NB4 (cell line): ENCODE results near the gene FLNC.

ENCODE experiments used
- DNase-seq: peaks from one replicate; pipeline ENCODE4 v3.0.0; 2010; ENCODE audit warnings: low read depth
- H3K4me3 ChIP-seq: one replicate; pipeline ENCODE4 v1.5.1; 2011; ENCODE audit warnings: mild to moderate bottlenecking, low read depth, low read length, moderate library complexity
- MYC ChIP-seq: IDR thresholded peaks from 2 replicates; pipeline ENCODE4 v1.6.1; 2011; ENCODE audit warnings: low read depth, low read length
- POLR2A ChIP-seq: IDR thresholded peaks from 2 replicates; pipeline ENCODE4 v1.6.1; 2011; ENCODE audit warnings: mild to moderate bottlenecking; ENCODE audit not compliant: insufficient read length; ENCODE audit errors: extremely low read depth
- TF ChIP-seq, protein P1 (sequence below): IDR thresholded peaks from 2 replicates; pipeline ENCODE4 v1.6.1; 2011; ENCODE audit warnings: low read depth, low read length
- TF ChIP-seq, protein P2 (sequence below): IDR thresholded peaks from one replicate; pipeline ENCODE4 v1.5.1; 2012; ENCODE audit warnings: low read depth, low read length

The FLNC gene

DNA sequence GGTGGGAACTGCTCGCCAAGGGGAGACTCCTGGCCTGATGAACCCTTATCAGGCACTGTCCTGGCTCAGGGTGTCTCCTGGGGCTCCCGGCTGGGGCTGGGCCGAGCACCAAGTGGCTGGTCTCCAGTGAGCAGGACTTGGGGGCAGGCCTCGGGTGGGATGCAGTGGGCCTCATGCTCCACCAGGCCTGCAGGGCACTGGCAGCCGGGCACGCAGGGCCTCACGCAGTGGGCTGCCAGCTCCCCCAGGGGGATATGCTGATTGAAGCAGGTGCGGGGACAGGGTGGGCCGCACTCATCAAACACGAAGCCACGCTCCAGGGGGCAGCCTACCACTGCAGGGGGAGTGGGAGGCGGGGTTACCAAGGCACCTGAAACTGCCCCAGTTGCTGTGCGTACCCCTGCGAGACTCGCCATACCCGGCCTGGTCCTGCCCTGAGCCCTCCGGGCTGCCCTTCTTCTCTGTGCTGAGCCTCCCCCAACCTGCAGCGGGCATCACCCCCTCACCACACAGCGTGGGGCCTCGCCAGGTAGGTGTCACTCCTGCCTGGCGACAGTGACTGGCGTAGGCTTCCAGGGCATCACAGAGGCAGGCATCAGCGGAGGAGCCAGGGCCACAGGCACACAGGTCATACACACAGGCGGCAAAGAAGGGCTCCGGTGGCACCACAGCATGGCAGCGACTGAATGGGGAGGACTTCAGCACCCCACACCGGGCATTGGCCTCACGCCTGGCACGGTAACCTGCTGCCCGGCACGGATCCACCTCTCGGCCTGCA is 47.0 kb downstream of the FLNC start:
- TF ChIP-seq, protein P1, sequence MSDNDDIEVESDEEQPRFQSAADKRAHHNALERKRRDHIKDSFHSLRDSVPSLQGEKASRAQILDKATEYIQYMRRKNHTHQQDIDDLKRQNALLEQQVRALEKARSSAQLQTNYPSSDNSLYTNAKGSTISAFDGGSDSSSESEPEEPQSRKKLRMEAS, result no peak
- TF ChIP-seq, protein P2, sequence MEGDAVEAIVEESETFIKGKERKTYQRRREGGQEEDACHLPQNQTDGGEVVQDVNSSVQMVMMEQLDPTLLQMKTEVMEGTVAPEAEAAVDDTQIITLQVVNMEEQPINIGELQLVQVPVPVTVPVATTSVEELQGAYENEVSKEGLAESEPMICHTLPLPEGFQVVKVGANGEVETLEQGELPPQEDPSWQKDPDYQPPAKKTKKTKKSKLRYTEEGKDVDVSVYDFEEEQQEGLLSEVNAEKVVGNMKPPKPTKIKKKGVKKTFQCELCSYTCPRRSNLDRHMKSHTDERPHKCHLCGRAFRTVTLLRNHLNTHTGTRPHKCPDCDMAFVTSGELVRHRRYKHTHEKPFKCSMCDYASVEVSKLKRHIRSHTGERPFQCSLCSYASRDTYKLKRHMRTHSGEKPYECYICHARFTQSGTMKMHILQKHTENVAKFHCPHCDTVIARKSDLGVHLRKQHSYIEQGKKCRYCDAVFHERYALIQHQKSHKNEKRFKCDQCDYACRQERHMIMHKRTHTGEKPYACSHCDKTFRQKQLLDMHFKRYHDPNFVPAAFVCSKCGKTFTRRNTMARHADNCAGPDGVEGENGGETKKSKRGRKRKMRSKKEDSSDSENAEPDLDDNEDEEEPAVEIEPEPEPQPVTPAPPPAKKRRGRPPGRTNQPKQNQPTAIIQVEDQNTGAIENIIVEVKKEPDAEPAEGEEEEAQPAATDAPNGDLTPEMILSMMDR, result no peak
- TF ChIP-seq MYC, result no peak
- TF ChIP-seq POLR2A, result no peak
- no peak for DNase-seq
- no peak overlapping the region for H3K4me3 ChIP-seq

- DNase-seq, result no peak
- TF ChIP-seq POLR2A (no peak), MYC (no peak)
- TF ChIP-seq, protein P2, result no peak
- TF ChIP-seq, protein P1, result no peak
- no peak overlapping the region for H3K4me3 ChIP-seq
Observed at GRCh38 chr7:128877756-128878120, 47.5 kb downstream of the FLNC start.

- no peak for DNase-seq
- TF ChIP-seq, protein P1, result no peak
- no peak for TF ChIP-seq POLR2A
- TF ChIP-seq, protein P2, result no peak
- no peak for TF ChIP-seq MYC
- H3K4me3 ChIP-seq, result no peak overlapping the region
Observed at GRCh38 chr7:128878226-128879105, 48.3 kb downstream of the FLNC start.

DNA sequence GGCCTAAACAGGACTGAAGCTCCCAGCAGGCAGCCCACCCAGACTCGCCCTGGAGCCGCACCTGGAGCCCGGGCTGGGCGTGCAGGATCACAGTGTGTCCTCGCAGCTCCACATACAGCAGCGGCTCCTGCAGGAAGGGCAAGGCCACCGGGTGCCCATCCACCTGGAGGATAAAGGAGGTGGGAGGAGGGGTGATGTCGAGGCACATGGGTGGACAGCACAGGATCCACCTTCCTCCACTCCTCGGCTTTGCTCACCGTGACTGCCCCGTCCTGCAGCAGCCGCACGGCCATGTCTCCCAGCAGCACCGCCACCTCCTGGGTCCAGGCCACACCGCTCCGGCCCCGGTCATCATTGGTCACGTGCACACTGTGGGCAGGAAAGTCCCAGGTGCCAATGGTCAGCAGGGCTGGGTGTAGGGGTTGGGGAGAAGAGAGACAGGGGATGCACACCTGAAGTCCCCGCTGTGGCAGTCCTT is 49.3 kb downstream of the FLNC start:
- TF ChIP-seq, protein P2, result no peak
- TF ChIP-seq MYC (no peak), POLR2A (no peak)
- TF ChIP-seq, protein P1, result no peak
- no peak for DNase-seq
- H3K4me3 ChIP-seq, result no peak overlapping the region

DNA sequence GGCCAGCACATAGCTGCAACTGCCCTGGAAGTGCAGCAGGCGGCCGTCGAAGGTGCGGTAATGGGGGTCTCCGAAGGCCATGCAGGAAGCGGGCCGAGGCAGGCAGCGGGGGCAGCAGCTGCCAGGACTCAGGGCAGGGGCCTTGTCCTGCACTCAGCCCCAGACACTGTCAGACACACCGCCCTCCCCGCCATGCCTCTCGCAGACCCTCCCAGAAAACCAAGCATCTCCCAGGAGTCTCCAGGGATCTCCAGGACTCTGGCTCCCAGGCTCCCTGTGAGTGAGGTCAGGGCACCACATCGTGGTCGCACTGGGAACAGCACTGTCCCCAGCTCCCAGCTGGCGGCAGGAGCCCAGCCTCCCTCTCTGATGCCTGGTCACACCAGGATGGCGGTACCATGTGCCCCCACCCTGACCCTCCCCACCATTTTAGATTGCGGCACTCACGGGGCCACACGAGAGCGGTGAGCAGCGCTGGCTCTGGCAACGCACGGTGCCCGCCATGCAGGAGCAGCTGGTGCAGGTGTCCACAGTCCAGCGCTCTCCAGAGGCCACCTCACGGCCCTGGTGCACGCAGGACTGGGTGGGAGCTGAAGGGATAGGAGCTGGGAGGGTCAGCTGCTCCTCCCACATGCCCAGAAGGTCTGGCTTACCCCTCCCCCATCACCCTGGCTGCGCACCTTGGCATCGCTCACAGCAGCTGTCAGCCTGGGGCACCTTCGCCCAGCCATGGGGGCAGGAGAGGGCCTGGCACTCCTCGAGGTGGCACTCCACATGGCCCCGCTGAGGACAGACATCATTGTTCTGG is 49.9 kb downstream of the FLNC start:
- TF ChIP-seq, protein P1, result no peak
- TF ChIP-seq, protein P2, result peak; percentile 82
- no peak overlapping the region for H3K4me3 ChIP-seq
- peak; percentile 71 for DNase-seq
